IgD-negative memory B cell (primary cell): ENCODE results near the gene SSB. TPM values are rescaled to one million over a fixed set of nuclear protein-coding genes. Genes with fewer than 3 reads are reported as not detected.
"Not testable (repeated sequence)": the region's sequence is repeated elsewhere in the genome, so short reads cannot be mapped to it uniquely, and the experiment has no call there.

ENCODE experiments used
- H3K27ac Mint-ChIP-seq, 3 donors: one replicate each; pipeline ENCODE4 v1.8.0; 2020 to 2022; ENCODE audit warnings: mild to moderate bottlenecking in 3 of 3, mixed read lengths in 3 of 3, moderate library complexity in 1 of 3
- H3K27me3 Mint-ChIP-seq: one replicate; pipeline ENCODE4 v1.8.0; 2021; ENCODE audit warnings: mixed read lengths
- H3K36me3 Mint-ChIP-seq: one replicate; pipeline ENCODE4 v1.8.0; 2020; ENCODE audit warnings: mild to moderate bottlenecking, mixed read lengths
- H3K4me1 Mint-ChIP-seq, 3 donors: one replicate each; pipeline ENCODE4 v1.8.0; 2020 to 2022; ENCODE audit warnings: mixed read lengths in 3 of 3, mild to moderate bottlenecking in 1 of 3
- H3K4me3 Mint-ChIP-seq, 4 donors: one replicate each; pipeline ENCODE4 v1.8.0; 2020 to 2022; ENCODE audit warnings: mild to moderate bottlenecking in 4 of 4, mixed read lengths in 4 of 4, moderate library complexity in 3 of 4
- H3K9me3 Mint-ChIP-seq, 3 donors: one replicate each; pipeline ENCODE4 v1.8.0; 2020 to 2021; ENCODE audit warnings: mixed read lengths in 3 of 3, mild to moderate bottlenecking in 1 of 3
- polyA plus RNA-seq: library from polyadenylated mRNA; unstranded; fragments of 300-500 nt; fragmentation: Illumina TruSeq; gene quantifications from one replicate; pipeline ENCODE4 v1.2.3, GENCODE V29; 2021

Gene SSB
- 116 TPM for polyA plus RNA-seq

DNA sequence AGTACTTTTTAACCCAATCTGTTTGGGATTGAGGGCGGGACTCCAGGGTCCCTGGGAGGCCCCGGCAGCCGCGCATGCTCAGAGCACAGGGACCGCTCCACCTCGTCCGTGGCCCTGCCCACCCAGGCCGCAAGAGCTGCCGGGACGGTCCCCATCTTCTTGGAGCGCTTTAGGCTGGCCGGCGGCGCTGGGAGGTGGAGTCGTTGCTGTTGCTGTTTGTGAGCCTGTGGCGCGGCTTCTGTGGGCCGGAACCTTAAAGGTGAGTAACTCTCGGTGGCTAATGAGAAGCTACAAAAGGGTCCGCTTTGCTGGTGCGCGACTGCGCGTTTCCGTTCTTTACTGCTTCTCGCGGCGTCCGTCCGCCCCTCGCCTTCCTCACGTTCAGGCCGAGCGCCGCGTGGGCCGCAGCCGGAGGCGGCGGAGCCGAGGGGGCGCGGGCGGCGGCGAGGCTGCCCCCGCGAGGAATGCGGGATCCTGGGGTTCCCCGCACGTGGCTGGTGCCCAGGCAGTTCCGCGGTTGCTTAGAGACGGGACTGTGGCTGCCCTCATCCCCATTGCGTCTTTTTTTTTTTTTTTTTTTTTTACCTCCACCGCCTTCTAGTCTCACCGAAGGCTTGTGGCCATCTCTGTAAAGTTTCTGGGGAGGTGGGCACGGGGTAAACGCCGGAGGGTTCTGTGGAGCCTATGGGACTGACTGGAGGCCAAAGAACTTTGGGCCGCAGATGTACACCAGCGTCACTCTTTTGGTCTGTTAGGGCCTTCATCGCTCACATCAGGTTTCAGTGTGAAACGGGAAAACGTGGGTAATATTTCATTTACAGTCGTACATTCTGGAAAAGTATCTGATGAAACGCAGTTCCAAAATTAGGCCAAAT is at the start of gene SSB:
TSS of gene SSB (plus strand) at position 154 of the 875 bp plus-strand sequence. CDS start 2,090 bp downstream, outside the sequence.
- Mint-ChIP-seq H3K4me3 (peak within 1 kb of the TSS; percentile 88 to 97 (median 94)), H3K36me3 (no peaks in the 10 kb centered on the region), H3K27ac (peak within 1 kb of the TSS; percentile 89 to 100 (median 94)), H3K9me3 (no peaks in the 10 kb centered on the region), H3K4me1 (peaks cover 20 to 36% (median 21%) of the 10 kb centered on the region in 3 donors), H3K27me3 (no peaks in the 10 kb centered on the region)

- no peak overlapping the region for H3K4me3 Mint-ChIP-seq
- no peaks in the 10 kb centered on the region for H3K9me3 Mint-ChIP-seq
- H3K4me1 Mint-ChIP-seq = peaks cover 0 to 1% (median 0%) of the 10 kb centered on the region in 3 donors
- H3K36me3 Mint-ChIP-seq = peaks cover under 1% of the 10 kb centered on the region
- no peak overlapping the region for H3K27ac Mint-ChIP-seq
- H3K27me3 Mint-ChIP-seq = no peaks in the 10 kb centered on the region
These were observed 45.9 kb upstream of the SSB start for GRCh38 chr2:169752752-169753151.

DNA sequence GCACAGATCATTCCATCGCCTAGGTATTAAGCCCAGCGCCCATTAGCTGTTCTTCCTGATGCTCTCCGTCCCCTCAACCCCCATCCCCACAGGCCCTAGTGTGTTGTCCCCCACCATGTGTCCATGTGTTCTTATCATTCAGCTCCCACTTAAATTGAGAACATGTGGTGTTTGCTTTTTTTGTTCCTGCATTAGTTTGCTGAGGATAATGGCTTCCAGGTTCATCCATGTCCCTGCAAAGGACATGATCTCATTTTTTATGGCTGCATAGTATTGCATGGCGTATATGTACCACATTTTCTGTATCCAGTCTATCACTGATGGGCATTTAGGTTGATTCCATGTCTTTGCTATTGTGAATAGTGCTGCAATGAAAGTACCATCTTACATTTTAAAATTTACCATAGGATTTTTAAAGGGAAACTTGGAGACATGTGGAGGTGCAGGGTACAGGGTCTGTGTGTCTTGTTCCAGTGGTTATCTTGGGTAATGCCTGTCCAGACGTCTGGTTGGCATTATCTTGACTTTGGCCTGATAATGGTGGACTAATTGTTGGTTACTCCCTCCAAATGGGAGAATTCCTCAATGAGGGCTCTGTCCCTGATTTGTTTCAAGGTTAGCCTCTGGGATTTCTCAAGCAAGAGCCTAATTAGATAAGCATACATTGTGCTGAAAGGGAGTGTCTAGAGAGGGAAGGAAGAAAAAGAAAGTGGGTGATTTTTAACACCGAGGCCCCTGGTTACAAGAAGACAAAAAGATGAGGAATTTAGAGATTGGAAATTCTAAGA is 43.4 kb upstream of the SSB start:
- peaks cover 2% of the 10 kb centered on the region for H3K36me3 Mint-ChIP-seq
- H3K4me1 Mint-ChIP-seq = no peaks in the 10 kb centered on the region
- no peaks in the 10 kb centered on the region for H3K27me3 Mint-ChIP-seq
- no peak overlapping the region for H3K27ac Mint-ChIP-seq
- no peaks in the 10 kb centered on the region for H3K9me3 Mint-ChIP-seq
- H3K4me3 Mint-ChIP-seq = no peak overlapping the region

GRCh38 chr2:169756342-169756741 is 42.3 kb upstream of the SSB start:
- Mint-ChIP-seq H3K27me3 (no peaks in the 10 kb centered on the region), H3K36me3 (peaks cover 2% of the 10 kb centered on the region), H3K9me3 (no peaks in the 10 kb centered on the region), H3K27ac (no peak overlapping the region), H3K4me1 (no peaks in the 10 kb centered on the region), H3K4me3 (no peak overlapping the region)

DNA sequence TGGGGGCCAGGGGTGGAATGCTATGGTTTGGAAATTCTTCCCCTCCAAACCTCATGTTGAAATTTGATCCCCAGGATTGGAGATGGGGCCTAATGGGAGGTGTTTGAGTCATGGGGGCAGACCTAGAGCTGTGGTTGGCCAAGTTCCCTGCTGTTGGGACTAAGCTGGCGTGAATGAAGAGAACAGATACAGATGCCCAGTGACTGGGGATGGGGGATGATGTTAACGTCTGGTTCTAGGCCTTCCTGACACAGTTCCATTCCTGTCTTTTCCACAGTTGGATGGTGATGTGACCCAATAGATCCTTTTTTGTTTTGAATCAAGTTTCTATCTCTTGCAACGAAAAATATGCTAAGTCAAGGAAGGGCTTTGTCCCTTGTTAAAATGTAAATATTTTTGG is 41.3 kb upstream of the SSB start:
- peaks cover 0 to under 1% (median 0%) of the 10 kb centered on the region in 3 donors for H3K9me3 Mint-ChIP-seq
- H3K27ac Mint-ChIP-seq = peak overlapping the region in 1 of 3 donors; percentile 69
- peaks cover 2% of the 10 kb centered on the region for H3K36me3 Mint-ChIP-seq
- H3K27me3 Mint-ChIP-seq = no peaks in the 10 kb centered on the region
- H3K4me3 Mint-ChIP-seq = peak overlapping the region in 1 of 4 donors; percentile 20
- H3K4me1 Mint-ChIP-seq = no peaks in the 10 kb centered on the region

DNA sequence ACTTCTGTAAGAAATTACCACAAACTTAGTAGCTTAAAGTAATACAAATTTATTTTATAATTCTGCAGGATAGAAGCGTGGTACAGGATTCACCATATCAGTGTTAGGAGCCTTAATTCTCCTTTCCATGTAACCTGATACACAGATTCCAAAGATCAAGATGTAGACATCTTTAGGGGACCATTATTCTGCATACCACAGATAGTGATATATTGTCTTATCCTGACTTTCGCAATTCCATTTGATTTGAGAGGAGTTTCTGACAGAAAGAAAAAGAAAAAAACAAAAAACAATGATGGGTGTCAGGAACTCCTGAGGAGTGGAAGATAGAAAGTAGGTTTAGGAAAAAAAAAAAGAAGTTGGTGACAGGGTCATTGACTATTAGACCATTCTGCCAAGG is 40.9 kb upstream of the SSB start:
- peaks cover 0 to 1% (median 0%) of the 10 kb centered on the region in 3 donors for H3K9me3 Mint-ChIP-seq
- H3K4me1 Mint-ChIP-seq = no peaks in the 10 kb centered on the region
- H3K36me3 Mint-ChIP-seq = peaks cover 2% of the 10 kb centered on the region
- no peak overlapping the region for H3K4me3 Mint-ChIP-seq
- no peaks in the 10 kb centered on the region for H3K27me3 Mint-ChIP-seq
- no peak overlapping the region for H3K27ac Mint-ChIP-seq

DNA sequence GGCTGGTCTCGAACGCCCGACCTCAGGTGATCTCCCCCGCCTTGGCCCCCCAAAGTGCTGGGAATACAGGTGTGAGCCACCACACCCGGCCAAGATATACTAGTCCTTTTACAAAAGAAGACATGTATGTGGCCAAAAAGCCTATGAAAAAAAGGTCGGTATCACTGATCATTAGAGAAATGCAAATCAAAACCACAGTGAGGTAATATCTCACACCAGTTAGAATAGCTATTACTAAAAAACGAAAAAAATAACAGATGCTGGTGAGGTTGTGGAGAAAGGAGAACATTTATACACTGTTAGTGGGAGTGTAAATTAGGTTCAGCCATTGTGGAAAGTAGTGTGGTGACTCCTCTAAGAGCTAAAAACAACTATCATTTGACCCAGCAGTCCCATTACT is 38.7 kb upstream of the SSB start:
- Mint-ChIP-seq H3K36me3 (peaks cover 2% of the 10 kb centered on the region), H3K27me3 (no peaks in the 10 kb centered on the region), H3K9me3 (peaks cover 0 to 1% (median 0%) of the 10 kb centered on the region in 3 donors), H3K4me1 (no peaks in the 10 kb centered on the region), H3K4me3 (no peak overlapping the region), H3K27ac (no peak overlapping the region)

DNA sequence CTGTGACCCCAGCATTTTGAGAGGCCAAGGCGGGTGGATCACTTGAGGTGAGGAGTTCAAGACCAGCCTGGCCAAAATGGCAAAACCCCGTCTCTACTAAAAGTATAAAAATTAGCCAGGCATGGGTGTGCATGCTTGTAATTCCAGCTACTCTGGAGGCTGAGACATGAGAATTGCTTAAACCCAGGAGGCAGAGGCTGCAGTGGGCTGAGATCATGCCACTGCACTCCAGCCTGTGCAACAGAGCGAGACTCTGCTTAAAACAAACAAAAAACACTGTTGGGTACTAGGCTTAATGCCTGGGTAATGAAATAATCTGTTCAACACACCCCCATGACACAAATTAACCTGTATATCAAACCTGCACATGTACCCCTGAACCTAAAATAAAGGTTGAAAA is 37.9 kb upstream of the SSB start:
- H3K4me1 Mint-ChIP-seq, H3K36me3 Mint-ChIP-seq, H3K27ac Mint-ChIP-seq, H3K4me3 Mint-ChIP-seq, H3K27me3 Mint-ChIP-seq, H3K9me3 Mint-ChIP-seq: not testable (repeated sequence)

- peaks cover 2% of the 10 kb centered on the region for H3K36me3 Mint-ChIP-seq
- no peak overlapping the region for H3K4me3 Mint-ChIP-seq
- H3K4me1 Mint-ChIP-seq = no peaks in the 10 kb centered on the region
- no peaks in the 10 kb centered on the region for H3K27me3 Mint-ChIP-seq
- H3K27ac Mint-ChIP-seq = no peak overlapping the region
- peaks cover 0 to 1% (median 0%) of the 10 kb centered on the region in 3 donors for H3K9me3 Mint-ChIP-seq
These were observed 37.3 kb upstream of the SSB start for GRCh38 chr2:169761251-169761969.

DNA sequence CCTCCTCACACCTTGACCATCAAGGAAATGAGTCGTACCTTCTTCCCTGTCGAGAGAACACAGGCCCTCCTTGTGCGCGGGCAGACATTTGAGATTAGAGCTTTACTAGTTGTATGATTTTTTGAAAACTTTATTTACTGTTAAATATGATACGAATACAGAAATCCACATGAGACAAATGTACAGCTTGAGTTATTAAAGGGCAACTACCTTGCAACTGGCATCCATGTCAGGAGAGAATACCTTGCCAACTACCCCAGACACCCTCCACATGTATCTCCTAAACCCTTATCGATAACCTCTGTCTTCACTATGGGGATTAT is 36.7 kb upstream of the SSB start:
- Mint-ChIP-seq H3K27me3 (peaks cover under 1% of the 10 kb centered on the region), H3K9me3 (peaks cover 0 to 1% (median 0%) of the 10 kb centered on the region in 3 donors), H3K27ac (no peak overlapping the region), H3K36me3 (peaks cover 2% of the 10 kb centered on the region), H3K4me1 (no peaks in the 10 kb centered on the region), H3K4me3 (no peak overlapping the region)

GRCh38 chr2:169765523-169765922 is 33.1 kb upstream of the SSB start:
- Mint-ChIP-seq H3K4me1 (peaks cover 0 to 12% (median 12%) of the 10 kb centered on the region in 3 donors), H3K4me3 (no peak overlapping the region), H3K9me3 (peaks cover 0 to 1% (median 0%) of the 10 kb centered on the region in 3 donors), H3K36me3 (no peaks in the 10 kb centered on the region), H3K27me3 (peaks cover 14% of the 10 kb centered on the region), H3K27ac (no peak overlapping the region)

GRCh38 chr2:169767243-169767888 is 31.3 kb upstream of the SSB start:
- Mint-ChIP-seq H3K27me3 (peaks cover 14% of the 10 kb centered on the region), H3K27ac (no peak overlapping the region)

DNA sequence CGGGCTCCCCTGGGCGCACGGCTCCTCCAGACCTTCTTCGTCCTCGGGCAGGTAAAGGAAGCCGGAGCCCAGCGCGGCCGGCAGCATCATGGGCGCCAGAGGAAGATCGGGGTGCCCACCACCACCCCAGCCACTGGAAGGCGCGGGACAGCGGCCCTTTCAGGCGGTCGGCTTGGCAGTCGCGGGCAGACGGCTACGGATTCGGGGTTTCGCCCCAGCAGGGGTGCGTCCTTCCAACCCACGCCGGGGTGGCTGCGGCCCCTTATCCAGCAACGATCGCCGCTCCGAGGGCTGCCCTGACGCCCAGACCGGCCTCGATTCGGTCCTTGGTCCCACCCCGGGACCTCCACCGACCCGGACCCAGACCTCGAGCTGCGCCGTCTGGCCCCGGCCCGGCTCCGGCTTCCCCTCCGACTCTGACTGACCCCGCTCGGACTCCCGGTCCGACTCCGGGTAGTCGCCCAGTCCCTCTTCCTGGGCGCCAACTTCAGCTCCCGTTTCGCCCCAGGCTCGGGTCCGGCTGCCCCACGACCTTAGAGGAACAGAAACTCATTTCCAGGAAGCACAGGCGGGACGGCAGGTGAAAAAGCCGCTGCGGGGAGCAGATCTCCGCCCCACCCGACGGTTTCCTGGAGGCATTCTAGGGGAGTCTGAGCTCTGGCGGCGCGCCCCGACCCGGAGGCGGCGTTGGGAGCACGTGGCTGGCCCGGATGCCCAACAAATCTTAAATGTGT is 30.2 kb upstream of the SSB start:
- Mint-ChIP-seq H3K36me3 (no peaks in the 10 kb centered on the region), H3K4me3 (peak overlapping the region; percentile 65 to 79 (median 72)), H3K27ac (no peak overlapping the region), H3K27me3 (peaks cover 14% of the 10 kb centered on the region), H3K4me1 (peaks cover 0 to 12% (median 12%) of the 10 kb centered on the region in 3 donors), H3K9me3 (no peaks in the 10 kb centered on the region)

More at GRCh38 chr2:169767243-169767888, 31.3 kb upstream of the SSB start:
- Mint-ChIP-seq H3K4me1 (peaks cover 0 to 12% (median 12%) of the 10 kb centered on the region in 3 donors), H3K9me3 (peaks cover 0 to under 1% (median 0%) of the 10 kb centered on the region in 3 donors), H3K36me3 (no peaks in the 10 kb centered on the region), H3K4me3 (peak overlapping the region; percentile 20 to 77 (median 58))

- H3K27me3 Mint-ChIP-seq = peaks cover 14% of the 10 kb centered on the region
- peaks cover 0 to 14% (median 12%) of the 10 kb centered on the region in 3 donors for H3K4me1 Mint-ChIP-seq
- no peaks in the 10 kb centered on the region for H3K36me3 Mint-ChIP-seq
- no peak overlapping the region for H3K4me3 Mint-ChIP-seq
- H3K27ac Mint-ChIP-seq = no peak overlapping the region
- H3K9me3 Mint-ChIP-seq = no peaks in the 10 kb centered on the region
These were observed 27.6 kb upstream of the SSB start for GRCh38 chr2:169771021-169771420.
